HepG2 (cell line): Measurements from ENCODE around the gene C3orf22. TPM values are rescaled to one million over a fixed set of nuclear protein-coding genes. Genes with fewer than 3 reads are reported as not detected.

Experiments
- ATAC-seq: fragments of 200-7000 bp; cut with Tn5 transposase; 3 replicates; pipeline ENCODE4 v1.9.1; 2020; ENCODE audit warnings: mild to moderate bottlenecking, moderate library complexity
- BruUV-seq: library from RNA; stranded (reverse); fragments of 400-500 nt; replicated peaks from 2 replicates; lab custom pipeline; 2021; lab: Mats Ljungman, UMichigan
- CTCF ChIA-PET: fragments of 300-600 bp; formaldehyde crosslinking; extraction: SDS; loops from one replicate; lab custom pipeline; 2021; ENCODE audit warnings: low total read pairs, inconsistent platforms, low intra/inter-chr PET ratio; lab: Yijun Ruan, JAX
- POLR2A ChIA-PET: fragments of 350-600 bp; sonication (Branson Sonifier 250); formaldehyde crosslinking; loops from one replicate; lab custom pipeline; 2020; ENCODE audit warnings: antibody characterized with exemption, inconsistent platforms; lab: Yijun Ruan, JAX
- DNase-seq: peaks from one replicate; pipeline ENCODE4 v3.0.0-alpha.2; 2015; ENCODE audit warnings: low spot score
- FAIRE-seq: peaks from 3 replicates; lab custom pipeline; 2011; peaks lifted over from hg19 to GRCh38; lab: Jason Lieb, UNC
- H2AFZ ChIP-seq: one replicate; pipeline ENCODE4 v1.6.1; 2011; ENCODE audit warnings: low read length, inconsistent platforms
- H3K27ac ChIP-seq: fragments of 300-600 bp; 3 replicates; pipeline ENCODE4 v1.8.0; 2011; ENCODE audit warnings: mixed run types, mild to moderate bottlenecking, mixed read lengths, low read length, inconsistent platforms; ENCODE audit not compliant: insufficient read depth; ENCODE audit errors: extremely low read length
- H3K27me3 ChIP-seq, 2 experiments: fragments of 200-600 bp in 1 of 2; 2 replicates in 1 of 2; 3 replicates in 1 of 2; pipeline versions ENCODE4 v1.6.0 to v1.8.0; 2011; ENCODE audit warnings: low read length in 2 of 2, mild to moderate bottlenecking in 2 of 2, moderate library complexity in 2 of 2, inconsistent platforms in 1 of 2; ENCODE audit not compliant: insufficient read depth in 2 of 2, control insufficient read depth in 1 of 2
- H3K36me3 ChIP-seq, 2 experiments: fragments of 200-600 bp in 1 of 2; replicated peaks in 1 of 2; 2 replicates in 1 of 2; 3 replicates in 1 of 2; pipeline versions ENCODE4 v1.5.1 to v1.8.0; 2011; ENCODE audit warnings: low read length in 2 of 2, inconsistent platforms in 1 of 2; ENCODE audit not compliant: insufficient read depth in 2 of 2, control insufficient read depth in 1 of 2
- H3K4me1 ChIP-seq: 2 replicates; pipeline ENCODE4 v1.5.1; 2012; ENCODE audit warnings: low read length, inconsistent platforms; ENCODE audit not compliant: insufficient read depth
- H3K4me2 ChIP-seq: 2 replicates; pipeline ENCODE4 v1.6.0; 2011; ENCODE audit warnings: low read depth, low read length, inconsistent platforms
- H3K4me3 ChIP-seq, 3 experiments: fragments of 200-600 bp in 1 of 3; sonication (generic), shearing (Covaris generic) in 1 of 3; replicated peaks in 1 of 3; 2 replicates each; pipeline ENCODE4 v1.5.1; 2011 to 2016; ENCODE audit warnings: low read length in 3 of 3, inconsistent platforms in 2 of 3, low read depth in 2 of 3, mild to moderate bottlenecking in 2 of 3, control low read depth in 1 of 3, mixed read lengths in 1 of 3; ENCODE audit not compliant: insufficient read depth in 1 of 3
- H3K79me2 ChIP-seq: one replicate; pipeline ENCODE4 v1.6.1; 2011; ENCODE audit warnings: low read length, inconsistent platforms; ENCODE audit not compliant: insufficient read depth
- H3K9ac ChIP-seq: 2 replicates; pipeline ENCODE4 v1.6.0; 2011; ENCODE audit warnings: mild to moderate bottlenecking, low read depth, low read length, inconsistent platforms; ENCODE audit not compliant: insufficient read depth
- H3K9me3 ChIP-seq: 2 replicates; pipeline ENCODE4 v1.5.1; 2012; ENCODE audit warnings: mild to moderate bottlenecking, low read length
- H4K20me1 ChIP-seq: 2 replicates; pipeline ENCODE4 v1.6.0; 2011; ENCODE audit warnings: inconsistent platforms, mild to moderate bottlenecking, low read length, moderate library complexity; ENCODE audit not compliant: insufficient read depth
- CEBPB ChIP-seq: IDR thresholded peaks from 2 replicates; pipeline ENCODE4 v1.6.1; 2011; ENCODE audit warnings: low read depth, low read length, improper control_type of control experiment, borderline replicate concordance
- CEBPG ChIP-seq: IDR thresholded peaks from 2 replicates; pipeline ENCODE4 v1.6.1; 2016
- EHMT2 ChIP-seq: fragments of 200-600 bp; sonication (generic); IDR thresholded peaks from 2 replicates; pipeline ENCODE4 v1.7.0; 2017; ENCODE audit warnings: antibody characterized with exemption, low read depth, low read length, borderline replicate concordance
- IKZF4 ChIP-seq: sonication (generic); formaldehyde crosslinking; IDR thresholded peaks from 2 replicates; pipeline ENCODE4 v1.5.1; 2020; ENCODE audit warnings: borderline replicate concordance, mild to moderate bottlenecking, low read depth, missing genetic modification reagents; ENCODE audit errors: not compliant biosample characterization
- MED1 ChIP-seq: sonication (generic); formaldehyde crosslinking; IDR thresholded peaks from 2 replicates; pipeline ENCODE4 v1.4.0; 2020; ENCODE audit warnings: missing genetic modification reagents
- MNT ChIP-seq: fragments of 450-650 bp; IDR thresholded peaks from 2 replicates; pipeline ENCODE4 v1.6.1; 2016
- NFE2 ChIP-seq: sonication (generic); formaldehyde crosslinking; IDR thresholded peaks from 2 replicates; pipeline ENCODE4 v1.4.0; 2020; ENCODE audit warnings: missing genetic modification reagents
- RBAK ChIP-seq: sonication (generic); formaldehyde crosslinking; IDR thresholded peaks from 2 replicates; pipeline ENCODE4 v1.5.1; 2020; ENCODE audit warnings: mild to moderate bottlenecking, missing genetic modification reagents
- ZBTB2 ChIP-seq: sonication (generic); formaldehyde crosslinking; IDR thresholded peaks from 2 replicates; pipeline ENCODE4 v1.8.0; 2022; ENCODE audit warnings: low read depth, missing genetic modification reagents
- ZMYM4 ChIP-seq: sonication (generic); formaldehyde crosslinking; IDR thresholded peaks from 2 replicates; pipeline ENCODE4 v1.8.1; 2023; ENCODE audit warnings: mild to moderate bottlenecking, missing genetic modification reagents
- ZNF550 ChIP-seq: sonication (generic); formaldehyde crosslinking; IDR thresholded peaks from 2 replicates; pipeline ENCODE4 v1.4.0; 2020; ENCODE audit warnings: mild to moderate bottlenecking, missing genetic modification reagents, borderline replicate concordance
- ZNF660 ChIP-seq: sonication (generic); formaldehyde crosslinking; IDR thresholded peaks from 2 replicates; pipeline ENCODE4 v1.5.1; 2020; ENCODE audit warnings: mild to moderate bottlenecking, low read depth, missing genetic modification reagents, borderline replicate concordance
- WGBS: methylation state at CpG from one replicate; pipeline ENCODE4 v1.1.6; 2017; ENCODE audit warnings: low lambda C conversion rate; 5-methylcytosine and 5-hydroxymethylcytosine counted together
- in situ Hi-C: cut with HindIII; loops from 2 replicates; pipeline ENCODE4 v1.10.0; 2017; ENCODE audit warnings: low pct_unique_long_range_greater_than_20kb; ENCODE audit not compliant: extremely low pct_ligation_motif_present
- intact Hi-C: fragments of 100-400 bp; cut with micrococcal nuclease; formaldehyde crosslinking; loops from one replicate; pipeline ENCODE4 v1.10.0; 2022; ENCODE audit not compliant: unreplicated experiment
- polyA plus RNA-seq, 8 experiments: library from polyadenylated mRNA; depleted of rRNA in 3 of 8; stranded (reverse) in 7 of 8; unstranded in 1 of 8; fragments of >200 nt; fragmentation: Illumina TruSeq in 4 of 8; extraction: Trizol in 4 of 8; gene quantifications; 2 replicates each; pipeline versions ENCODE4 v1.2.1 to v1.2.3, GENCODE V29; 2011 to 2016; ENCODE audit warnings: low read depth in 4 of 8, missing spikeins in 1 of 8, mixed read lengths in 1 of 8; ENCODE audit not compliant: insufficient read depth in 1 of 8
- total RNA-seq, 5 experiments: library from RNA; depleted of rRNA; stranded (reverse); fragments of >200 nt; fragmentation: Illumina TruSeq; extraction: Trizol; gene quantifications; 2 replicates each; pipeline ENCODE4 v1.2.3, GENCODE V29; 2016; ENCODE audit warnings: low read depth in 1 of 5
- TF ChIP-seq, protein P1 (sequence below): sonication (generic); formaldehyde crosslinking; IDR thresholded peaks from 2 replicates; pipeline ENCODE4 v1.5.0; 2020; ENCODE audit warnings: missing genetic modification reagents
- TF ChIP-seq, protein P2 (sequence below): sonication (generic); formaldehyde crosslinking; IDR thresholded peaks from 2 replicates; pipeline ENCODE4 v1.4.0; 2020; ENCODE audit warnings: missing genetic modification reagents, borderline replicate concordance

Gene C3orf22
- total and polyA plus RNA-seq, 2 of the 13 experiments (the other 11 are each of a cell fraction or from before 2014, with no cell fraction given) = not detected

DNA sequence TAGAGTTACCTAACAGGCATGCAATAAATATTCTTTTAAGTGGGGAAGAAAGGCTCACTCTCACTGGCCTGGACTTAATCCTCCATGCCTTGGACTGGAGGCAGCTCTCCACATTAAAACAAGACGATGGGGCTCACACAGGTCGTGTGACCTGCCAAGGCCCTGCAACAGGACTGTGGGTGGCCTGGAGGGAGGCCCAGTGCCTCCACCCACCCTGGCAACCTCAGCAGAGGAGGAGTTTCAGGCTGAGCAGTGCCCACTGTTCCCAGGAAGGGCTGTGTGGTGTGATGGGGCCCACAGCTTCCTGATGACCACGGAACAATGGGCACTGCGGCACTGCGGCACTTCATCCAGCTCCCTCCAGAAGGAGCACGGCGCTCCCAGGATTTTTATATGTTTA lies 46.7 kb downstream of the C3orf22 start:
- TF ChIP-seq ZNF660 (CRISPR knock-in tag) (no peak), MED1 (CRISPR knock-in tag) (no peak), CEBPB (no peak), ZMYM4 (CRISPR knock-in tag) (no peak)
- TF ChIP-seq, protein P1, sequence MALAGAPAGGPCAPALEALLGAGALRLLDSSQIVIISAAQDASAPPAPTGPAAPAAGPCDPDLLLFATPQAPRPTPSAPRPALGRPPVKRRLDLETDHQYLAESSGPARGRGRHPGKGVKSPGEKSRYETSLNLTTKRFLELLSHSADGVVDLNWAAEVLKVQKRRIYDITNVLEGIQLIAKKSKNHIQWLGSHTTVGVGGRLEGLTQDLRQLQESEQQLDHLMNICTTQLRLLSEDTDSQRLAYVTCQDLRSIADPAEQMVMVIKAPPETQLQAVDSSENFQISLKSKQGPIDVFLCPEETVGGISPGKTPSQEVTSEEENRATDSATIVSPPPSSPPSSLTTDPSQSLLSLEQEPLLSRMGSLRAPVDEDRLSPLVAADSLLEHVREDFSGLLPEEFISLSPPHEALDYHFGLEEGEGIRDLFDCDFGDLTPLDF (CRISPR knock-in tag) = no peak
- in situ Hi-C loops (no loop called here), intact Hi-C loops (no loop called here)
- Histone ChIP-seq H3K79me2 (no peaks in the 10 kb centered on the region), H3K36me3 (no peaks in the 10 kb centered on the region), H3K9me3 (no peaks in the 10 kb centered on the region), H3K27me3 (peaks cover 0 to 3% of the 10 kb centered on the region in 2 experiments; a peak in 1 of 5 replicates), H3K27ac (no peak overlapping the region), H2AFZ (no peak overlapping the region), H3K4me3 (no peak overlapping the region), H4K20me1 (no peaks in the 10 kb centered on the region), H3K4me1 (peaks cover 14% of the 10 kb centered on the region), H3K4me2 (no peak overlapping the region), H3K9ac (no peak overlapping the region)
- no peak for FAIRE-seq
- no TSS peak for BruUV-seq
- CTCF ChIA-PET = no interaction called here
- no peak for DNase-seq
- ATAC-seq = no peak
- WGBS = 69% methylated on average over 7 of the region's 7 CpGs
- POLR2A ChIA-PET = interaction anchor here (1.3 kb wide), 1 partner anchor 11 kb away, joined by 4 read pairs; no protein-coding TSS in a partner anchor

- Histone ChIP-seq H3K9ac (no peak overlapping the region), H2AFZ (no peak overlapping the region), H3K79me2 (no peaks in the 10 kb centered on the region), H3K4me2 (no peak overlapping the region), H3K27me3 (peaks cover 0 to 3% of the 10 kb centered on the region in 2 experiments; a peak in 1 of 5 replicates), H3K4me3 (no peak overlapping the region), H3K27ac (no peak overlapping the region), H4K20me1 (no peaks in the 10 kb centered on the region), H3K36me3 (no peaks in the 10 kb centered on the region), H3K9me3 (no peaks in the 10 kb centered on the region), H3K4me1 (peaks cover 8% of the 10 kb centered on the region; the same call in 1 of the 2 replicates)
- WGBS = 58% methylated on average over 7 of the region's 7 CpGs
- ATAC-seq (no peak), DNase-seq (no peak), FAIRE-seq (no peak)
- intact Hi-C loops = no loop called here
- ChIA-PET CTCF (no interaction called here), POLR2A (interaction anchor here (0.6 to 1.3 kb wide), 2 partner anchors 12 to 17 kb away, joined by 3 to 4 read pairs; no protein-coding TSS in a partner anchor)
- in situ Hi-C loops = no loop called here
- BruUV-seq = no TSS peak
- no peak for TF ChIP-seq NFE2 (CRISPR knock-in tag)
- TF ChIP-seq ZBTB2 = no peak
- TF ChIP-seq IKZF4 = no peak
- TF ChIP-seq ZNF550 (CRISPR knock-in tag) = no peak
- TF ChIP-seq EHMT2 = no peak
- TF ChIP-seq, protein P2, sequence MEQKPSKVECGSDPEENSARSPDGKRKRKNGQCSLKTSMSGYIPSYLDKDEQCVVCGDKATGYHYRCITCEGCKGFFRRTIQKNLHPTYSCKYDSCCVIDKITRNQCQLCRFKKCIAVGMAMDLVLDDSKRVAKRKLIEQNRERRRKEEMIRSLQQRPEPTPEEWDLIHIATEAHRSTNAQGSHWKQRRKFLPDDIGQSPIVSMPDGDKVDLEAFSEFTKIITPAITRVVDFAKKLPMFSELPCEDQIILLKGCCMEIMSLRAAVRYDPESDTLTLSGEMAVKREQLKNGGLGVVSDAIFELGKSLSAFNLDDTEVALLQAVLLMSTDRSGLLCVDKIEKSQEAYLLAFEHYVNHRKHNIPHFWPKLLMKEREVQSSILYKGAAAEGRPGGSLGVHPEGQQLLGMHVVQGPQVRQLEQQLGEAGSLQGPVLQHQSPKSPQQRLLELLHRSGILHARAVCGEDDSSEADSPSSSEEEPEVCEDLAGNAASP (CRISPR knock-in tag) = no peak
- no peak for TF ChIP-seq MNT
- no peak for TF ChIP-seq CEBPG (CRISPR knock-in tag)
- no peak for TF ChIP-seq RBAK (CRISPR knock-in tag)
Observed at GRCh38 chr3:126511291-126511690, 47.4 kb downstream of the C3orf22 start.
